Measurements from ENCODE around the gene DSCAML1. TPM values are rescaled to one million over a fixed set of nuclear protein-coding genes. Genes with fewer than 3 reads are reported as not detected.

The DSCAML1 gene
- total and polyA plus RNA-seq, 2 donors: 0.32 to 0.47 TPM

GRCh38 chr11:117641008-117641915, 155.8 kb downstream of the DSCAML1 start:
- no peaks in the 10 kb centered on the region for H3K9me3 ChIP-seq (ENCODE audit: control insufficient read depth in 2 of 2, insufficient read depth in 1 of 2, low read length in 1 of 2)
- H3K27ac ChIP-seq (ENCODE audit: low read depth in 1 of 2, low read length in 1 of 2): no peak overlapping the region
- H3K27me3 ChIP-seq (ENCODE audit: control insufficient read depth in 2 of 2, insufficient read depth in 1 of 2, low read length in 1 of 2): peaks cover 0 to 15% of the 10 kb centered on the region in 2 donors
- WGBS: 91% methylated on average over 14 of the region's 14 CpGs
- DNase-seq (ENCODE audit: low read depth in 6 of 9, low spot score in 9 of 9): no peak
- H3K36me3 ChIP-seq (ENCODE audit: control insufficient read depth in 2 of 2, insufficient read depth in 2 of 2, low read length in 1 of 2): no peaks in the 10 kb centered on the region
- no peak overlapping the region for H3K4me3 ChIP-seq (ENCODE audit: low read length in 2 of 2)
- H3K4me1 ChIP-seq (ENCODE audit: control insufficient read depth in 2 of 2, insufficient read depth in 2 of 2, low read length in 2 of 2): no peaks in the 10 kb centered on the region

- peaks cover 0 to 15% of the 10 kb centered on the region in 2 donors for H3K27me3 ChIP-seq (ENCODE audit: control insufficient read depth in 2 of 2, insufficient read depth in 1 of 2, low read length in 1 of 2)
- H3K4me1 ChIP-seq (ENCODE audit: control insufficient read depth in 2 of 2, insufficient read depth in 2 of 2, low read length in 2 of 2): no peaks in the 10 kb centered on the region
- DNase-seq (ENCODE audit: low read depth in 6 of 9, low spot score in 9 of 9): no peak
- 91% methylated on average over 7 of the region's 7 CpGs for WGBS
- H3K36me3 ChIP-seq (ENCODE audit: control insufficient read depth in 2 of 2, insufficient read depth in 2 of 2, low read length in 1 of 2): no peaks in the 10 kb centered on the region
- H3K27ac ChIP-seq (ENCODE audit: low read depth in 1 of 2, low read length in 1 of 2): no peak overlapping the region
- no peak overlapping the region for H3K4me3 ChIP-seq (ENCODE audit: low read length in 2 of 2)
- H3K9me3 ChIP-seq (ENCODE audit: control insufficient read depth in 2 of 2, insufficient read depth in 1 of 2, low read length in 1 of 2): no peaks in the 10 kb centered on the region
Observed at GRCh38 chr11:117640041-117640440, 157.0 kb downstream of the DSCAML1 start.

GRCh38 chr11:117639601-117640000, 157.4 kb downstream of the DSCAML1 start:
- no peak for DNase-seq (ENCODE audit: low read depth in 6 of 9, low spot score in 9 of 9)
- Histone ChIP-seq H3K27me3 (ENCODE audit: control insufficient read depth in 2 of 2, insufficient read depth in 1 of 2, low read length in 1 of 2) (peaks cover 0 to 13% of the 10 kb centered on the region in 2 donors), H3K9me3 (ENCODE audit: control insufficient read depth in 2 of 2, insufficient read depth in 1 of 2, low read length in 1 of 2) (no peaks in the 10 kb centered on the region), H3K4me3 (ENCODE audit: low read length in 2 of 2) (no peak overlapping the region), H3K4me1 (ENCODE audit: control insufficient read depth in 2 of 2, insufficient read depth in 2 of 2, low read length in 2 of 2) (no peaks in the 10 kb centered on the region), H3K36me3 (ENCODE audit: control insufficient read depth in 2 of 2, insufficient read depth in 2 of 2, low read length in 1 of 2) (no peaks in the 10 kb centered on the region), H3K27ac (ENCODE audit: low read depth in 1 of 2, low read length in 1 of 2) (no peak overlapping the region)
- 94% methylated on average over 8 of the region's 8 CpGs for WGBS

- no peak for DNase-seq (ENCODE audit: low read depth in 6 of 9, low spot score in 9 of 9)
- Histone ChIP-seq H3K4me1 (ENCODE audit: control insufficient read depth in 2 of 2, insufficient read depth in 2 of 2, low read length in 2 of 2) (no peaks in the 10 kb centered on the region), H3K4me3 (ENCODE audit: low read length in 2 of 2) (no peak overlapping the region), H3K27me3 (ENCODE audit: control insufficient read depth in 2 of 2, insufficient read depth in 1 of 2, low read length in 1 of 2) (peaks cover 0 to 7% of the 10 kb centered on the region in 2 donors), H3K9me3 (ENCODE audit: control insufficient read depth in 2 of 2, insufficient read depth in 1 of 2, low read length in 1 of 2) (no peaks in the 10 kb centered on the region), H3K36me3 (ENCODE audit: control insufficient read depth in 2 of 2, insufficient read depth in 2 of 2, low read length in 1 of 2) (no peaks in the 10 kb centered on the region), H3K27ac (ENCODE audit: low read depth in 1 of 2, low read length in 1 of 2) (no peak overlapping the region)
- 95% methylated on average over 2 of the region's 2 CpGs for whole genome bisulfite sequencing
Observed at GRCh38 chr11:117638911-117639543, 158.0 kb downstream of the DSCAML1 start.

- Histone ChIP-seq H3K36me3 (ENCODE audit: control insufficient read depth in 2 of 2, insufficient read depth in 2 of 2, low read length in 1 of 2) (no peaks in the 10 kb centered on the region), H3K9me3 (ENCODE audit: control insufficient read depth in 2 of 2, insufficient read depth in 1 of 2, low read length in 1 of 2) (no peaks in the 10 kb centered on the region), H3K4me3 (ENCODE audit: low read length in 2 of 2) (no peak overlapping the region), H3K4me1 (ENCODE audit: control insufficient read depth in 2 of 2, insufficient read depth in 2 of 2, low read length in 2 of 2) (no peaks in the 10 kb centered on the region), H3K27me3 (ENCODE audit: control insufficient read depth in 2 of 2, insufficient read depth in 1 of 2, low read length in 1 of 2) (no peaks in the 10 kb centered on the region), H3K27ac (ENCODE audit: low read depth in 1 of 2, low read length in 1 of 2) (no peak overlapping the region)
- WGBS: 89% methylated on average over 21 of the region's 21 CpGs
- DNase-seq (ENCODE audit: low read depth in 6 of 9, low spot score in 9 of 9): no peak
Observed at GRCh38 chr11:117634756-117635603, 162.0 kb downstream of the DSCAML1 start.

GRCh38 chr11:117633976-117634755, 162.8 kb downstream of the DSCAML1 start:
- Histone ChIP-seq H3K36me3 (ENCODE audit: control insufficient read depth in 2 of 2, insufficient read depth in 2 of 2, low read length in 1 of 2) (no peaks in the 10 kb centered on the region), H3K4me3 (ENCODE audit: low read length in 2 of 2) (no peak overlapping the region), H3K27ac (ENCODE audit: low read depth in 1 of 2, low read length in 1 of 2) (no peak overlapping the region), H3K27me3 (ENCODE audit: control insufficient read depth in 2 of 2, insufficient read depth in 1 of 2, low read length in 1 of 2) (no peaks in the 10 kb centered on the region), H3K9me3 (ENCODE audit: control insufficient read depth in 2 of 2, insufficient read depth in 1 of 2, low read length in 1 of 2) (no peaks in the 10 kb centered on the region), H3K4me1 (ENCODE audit: control insufficient read depth in 2 of 2, insufficient read depth in 2 of 2, low read length in 2 of 2) (no peaks in the 10 kb centered on the region)
- no peak for DNase-seq (ENCODE audit: low read depth in 6 of 9, low spot score in 9 of 9)
- 95% methylated on average over 12 of the region's 12 CpGs for WGBS

- WGBS: 96% methylated on average over 9 of the region's 9 CpGs
- Histone ChIP-seq H3K9me3 (ENCODE audit: control insufficient read depth in 2 of 2, insufficient read depth in 1 of 2, low read length in 1 of 2) (no peaks in the 10 kb centered on the region), H3K27me3 (ENCODE audit: control insufficient read depth in 2 of 2, insufficient read depth in 1 of 2, low read length in 1 of 2) (no peaks in the 10 kb centered on the region), H3K4me1 (ENCODE audit: control insufficient read depth in 2 of 2, insufficient read depth in 2 of 2, low read length in 2 of 2) (no peaks in the 10 kb centered on the region), H3K27ac (ENCODE audit: low read depth in 1 of 2, low read length in 1 of 2) (no peak overlapping the region), H3K36me3 (ENCODE audit: control insufficient read depth in 2 of 2, insufficient read depth in 2 of 2, low read length in 1 of 2) (no peaks in the 10 kb centered on the region), H3K4me3 (ENCODE audit: low read length in 2 of 2) (no peak overlapping the region)
- DNase-seq (ENCODE audit: low read depth in 6 of 9, low spot score in 9 of 9): no peak
Observed at GRCh38 chr11:117633186-117633754, 163.7 kb downstream of the DSCAML1 start.

- Histone ChIP-seq H3K36me3 (ENCODE audit: control insufficient read depth in 2 of 2, insufficient read depth in 2 of 2, low read length in 1 of 2) (no peaks in the 10 kb centered on the region), H3K27me3 (ENCODE audit: control insufficient read depth in 2 of 2, insufficient read depth in 1 of 2, low read length in 1 of 2) (no peaks in the 10 kb centered on the region), H3K4me3 (ENCODE audit: low read length in 2 of 2) (no peak overlapping the region), H3K9me3 (ENCODE audit: control insufficient read depth in 2 of 2, insufficient read depth in 1 of 2, low read length in 1 of 2) (no peaks in the 10 kb centered on the region), H3K4me1 (ENCODE audit: control insufficient read depth in 2 of 2, insufficient read depth in 2 of 2, low read length in 2 of 2) (no peaks in the 10 kb centered on the region), H3K27ac (ENCODE audit: low read depth in 1 of 2, low read length in 1 of 2) (no peak overlapping the region)
- 94% methylated on average over 3 of the region's 3 CpGs for WGBS
- DNase-seq (ENCODE audit: low read depth in 6 of 9, low spot score in 9 of 9): no peak
Observed at GRCh38 chr11:117632306-117632705, 164.7 kb downstream of the DSCAML1 start.

Data from thymus (tissue), 11 donors.